IMR-90 (cell line): ENCODE measurements around the gene SYNPO. TPM values are rescaled to one million over a fixed set of nuclear protein-coding genes. Genes with fewer than 3 reads are reported as not detected.

Experiments used
- ATAC-seq: fragments of 200-7000 bp; cut with Tn5 transposase; 2 replicates; pipeline ENCODE4 v1.9.1; 2020; ENCODE audit warnings: low read depth, mild to moderate bottlenecking, moderate library complexity
- BruUV-seq: library from RNA; stranded (reverse); fragments of 400-500 nt; replicated peaks from 2 replicates; lab custom pipeline; 2021; lab: Mats Ljungman, UMichigan
- CTCF ChIA-PET: fragments of 300-600 bp; formaldehyde crosslinking; extraction: SDS; loops from one replicate; lab custom pipeline; 2021; ENCODE audit warnings: antibody characterized with exemption; lab: Yijun Ruan, JAX
- POLR2A ChIA-PET: fragments of 300-600 bp; sonication (Branson Sonifier 250); formaldehyde crosslinking; loops from one replicate; lab custom pipeline; 2022; ENCODE audit warnings: antibody characterized with exemption; ENCODE audit not compliant: unreplicated experiment; lab: Charles Lee
- DNase-seq: peaks from one replicate; pipeline ENCODE4 v3.0.0; 2013
- H2AFZ ChIP-seq: replicated peaks from 2 replicates; pipeline ENCODE3; 2013; ENCODE audit warnings: low read length, mild to moderate bottlenecking; ENCODE audit not compliant: poor library complexity
- H2AK5ac ChIP-seq: 2 replicates; pipeline ENCODE4 v1.6.1; 2013; ENCODE audit warnings: low read depth, low read length, inconsistent platforms
- H2AK9ac ChIP-seq: replicated peaks from 2 replicates; pipeline ENCODE3; 2013; ENCODE audit warnings: mild to moderate bottlenecking, low read depth, low read length, moderate library complexity; ENCODE audit not compliant: poor library complexity
- H2BK120ac ChIP-seq: 2 replicates; pipeline ENCODE4 v1.6.1; 2013; ENCODE audit warnings: low read depth, low read length, inconsistent platforms
- H2BK15ac ChIP-seq: 3 replicates; pipeline ENCODE4 v1.6.1; 2013; ENCODE audit warnings: low read depth, low read length, inconsistent platforms
- H2BK20ac ChIP-seq: 2 replicates; pipeline ENCODE4 v1.6.1; 2013; ENCODE audit warnings: low read depth, mild to moderate bottlenecking, inconsistent platforms, low read length, moderate library complexity
- H2BK5ac ChIP-seq: 2 replicates; pipeline ENCODE4 v1.6.1; 2013; ENCODE audit warnings: mild to moderate bottlenecking, low read depth, low read length, inconsistent platforms; ENCODE audit not compliant: poor library complexity, severe bottlenecking
- H3K14ac ChIP-seq: replicated peaks from 2 replicates; pipeline ENCODE4 v1.6.1; 2013; ENCODE audit warnings: low read depth, low read length, inconsistent platforms
- H3K18ac ChIP-seq: 2 replicates; pipeline ENCODE4 v1.6.1; 2013; ENCODE audit warnings: low read depth, low read length, control low read depth
- H3K23ac ChIP-seq: 2 replicates; pipeline ENCODE4 v1.6.1; 2013; ENCODE audit warnings: low read depth, low read length, inconsistent platforms
- H3K27ac ChIP-seq: 2 replicates; pipeline ENCODE4 v1.5.1; 2013; ENCODE audit warnings: mild to moderate bottlenecking, control low read depth, low read length; ENCODE audit not compliant: insufficient read depth
- H3K27me3 ChIP-seq: 2 replicates; pipeline ENCODE4 v1.6.1; 2013; ENCODE audit warnings: low read length; ENCODE audit not compliant: control insufficient read depth, insufficient read depth
- H3K36me3 ChIP-seq: 2 replicates; pipeline ENCODE4 v1.6.1; 2013; ENCODE audit warnings: low read length, mixed read lengths; ENCODE audit not compliant: control insufficient read depth, insufficient read depth
- H3K4ac ChIP-seq: 2 replicates; pipeline ENCODE4 v1.6.1; 2013; ENCODE audit warnings: low read depth, low read length, inconsistent platforms
- H3K4me1 ChIP-seq: 2 replicates; pipeline ENCODE4 v1.6.1; 2013; ENCODE audit warnings: low read length, mixed read lengths; ENCODE audit not compliant: control insufficient read depth, insufficient read depth
- H3K4me2 ChIP-seq: 2 replicates; pipeline ENCODE4 v1.6.1; 2013; ENCODE audit warnings: low read depth, mild to moderate bottlenecking, control low read depth, low read length, moderate library complexity
- H3K4me3 ChIP-seq: 2 replicates; pipeline ENCODE4 v1.5.1; 2013; ENCODE audit warnings: low read depth, mild to moderate bottlenecking, control low read depth, low read length, moderate library complexity; ENCODE audit not compliant: insufficient read depth
- H3K56ac ChIP-seq: 2 replicates; pipeline ENCODE4 v1.6.1; 2013; ENCODE audit warnings: low read length, inconsistent platforms; ENCODE audit not compliant: insufficient read depth; ENCODE audit errors: extremely low read depth
- H3K79me1 ChIP-seq, 2 experiments: 2 replicates each; pipeline ENCODE4 v1.6.1; 2013; ENCODE audit warnings: low read length in 2 of 2, inconsistent platforms in 1 of 2, low read depth in 1 of 2
- H3K9ac ChIP-seq: 2 replicates; pipeline ENCODE4 v1.6.1; 2013; ENCODE audit warnings: low read depth, low read length, control low read depth
- H3K9me1 ChIP-seq: 2 replicates; pipeline ENCODE4 v1.6.1; 2013; ENCODE audit warnings: low read length, inconsistent platforms; ENCODE audit not compliant: insufficient read depth
- H3K9me3 ChIP-seq: 2 replicates; pipeline ENCODE4 v1.6.1; 2013; ENCODE audit warnings: low read length; ENCODE audit not compliant: control insufficient read depth, insufficient read depth
- H4K20me1 ChIP-seq: 2 replicates; pipeline ENCODE4 v1.6.1; 2013; ENCODE audit warnings: low read length, inconsistent platforms; ENCODE audit not compliant: insufficient read depth
- H4K5ac ChIP-seq: 2 replicates; pipeline ENCODE4 v1.6.1; 2013; ENCODE audit warnings: mild to moderate bottlenecking, low read depth, low read length, control low read depth
- H4K8ac ChIP-seq, 2 experiments: 2 replicates each; pipeline ENCODE4 v1.6.1; 2013; ENCODE audit warnings: low read depth in 2 of 2, low read length in 2 of 2, control low read depth in 1 of 2, inconsistent platforms in 1 of 2
- H4K91ac ChIP-seq: 2 replicates; pipeline ENCODE4 v1.6.1; 2013; ENCODE audit warnings: low read depth, low read length, inconsistent platforms; ENCODE audit not compliant: insufficient read depth
- BHLHE40 ChIP-seq: fragments of 150-350 bp; IDR thresholded peaks from 2 replicates; pipeline ENCODE4 v1.6.1; 2016; ENCODE audit warnings: mild to moderate bottlenecking, low read depth, low read length
- CHD1 ChIP-seq: IDR thresholded peaks from 2 replicates; pipeline ENCODE4 v1.6.1; 2012; ENCODE audit warnings: low read depth, low read length, improper control_type of control experiment
- MAFK ChIP-seq: IDR thresholded peaks from 2 replicates; pipeline ENCODE4 v1.6.1; 2012; ENCODE audit warnings: low read depth, low read length, improper control_type of control experiment
- MAZ ChIP-seq: IDR thresholded peaks from 2 replicates; pipeline ENCODE4 v1.6.1; 2012; ENCODE audit warnings: low read depth, mild to moderate bottlenecking, low read length, improper control_type of control experiment, moderate library complexity, borderline replicate concordance
- MXI1 ChIP-seq: IDR thresholded peaks from 2 replicates; pipeline ENCODE4 v1.6.1; 2012; ENCODE audit warnings: low read depth, mild to moderate bottlenecking, low read length, moderate library complexity, borderline replicate concordance
- NFE2L2 ChIP-seq: fragments of 150-350 bp; IDR thresholded peaks from 2 replicates; pipeline ENCODE4 v1.6.1; 2016; ENCODE audit warnings: low read depth, mild to moderate bottlenecking, low read length
- RCOR1 ChIP-seq: IDR thresholded peaks from 2 replicates; pipeline ENCODE4 v1.6.1; 2012; ENCODE audit warnings: mild to moderate bottlenecking, low read length, improper control_type of control experiment; ENCODE audit not compliant: insufficient replicate concordance
- RFX5 ChIP-seq: IDR thresholded peaks from 2 replicates; pipeline ENCODE4 v1.8.0; 2012; ENCODE audit warnings: low read depth, mild to moderate bottlenecking, low read length, moderate library complexity
- WGBS, 2 experiments: methylation state at CpG; one replicate each; pipeline versions ENCODE4 v1.1.5 to v1.1.7; 2013; ENCODE audit warnings: missing lambda C conversion rate in 2 of 2; ENCODE audit not compliant: insufficient read length in 1 of 2; ENCODE audit errors: extremely low coverage in 2 of 2; 5-methylcytosine and 5-hydroxymethylcytosine counted together
- dilution Hi-C: fragments of 300-500 bp; cut with HindIII; formaldehyde crosslinking; loops from one replicate; pipeline ENCODE4 v1.14.3; 2018; ENCODE audit warnings: low sequenced_read_pairs; ENCODE audit not compliant: unreplicated experiment
- in situ Hi-C: fragments of 300-500 bp; cut with MboI; formaldehyde crosslinking; loops from 3 replicates; pipeline ENCODE4 v1.14.3; 2019; ENCODE audit warnings: low sequenced_read_pairs, inconsistent platforms, mixed read lengths
- intact Hi-C: fragments of 100-400 bp; cut with micrococcal nuclease; formaldehyde crosslinking; loops from 2 replicates; pipeline ENCODE4 v1.10.0; 2022
- polyA plus RNA-seq, 3 experiments: library from polyadenylated mRNA; depleted of rRNA; stranded (reverse); fragments of >200 nt; gene quantifications; 2 replicates each; pipeline ENCODE4 v1.2.3, GENCODE V29; 2012; ENCODE audit warnings: low replicate concordance in 1 of 3
- total RNA-seq: library from RNA; depleted of rRNA; stranded (reverse); fragments of >200 nt; gene quantifications from 2 replicates; pipeline ENCODE4 v1.2.3, GENCODE V29; 2012

The SYNPO gene
- total and polyA plus RNA-seq, 2 of the 4 experiments (the other 2 are of a cell fraction) = 3.0 to 24.8 TPM

GRCh38 chr5:150611026-150611425 lies 29.4 kb upstream of the SYNPO start:
- H3K18ac ChIP-seq = no peak overlapping the region
- ChIA-PET CTCF (no interaction called here), POLR2A (no interaction called here)
- H2AFZ ChIP-seq = no peak overlapping the region
- no peak overlapping the region for H4K5ac ChIP-seq
- in situ Hi-C loops (no loop called here), dilution Hi-C loops (no loop called here), intact Hi-C loops (no loop called here)
- H3K79me1 ChIP-seq = no peaks in the 10 kb centered on the region
- H3K23ac ChIP-seq = no peak overlapping the region
- H3K9ac ChIP-seq = no peak overlapping the region
- DNase-seq = no peak
- H3K14ac ChIP-seq = no peak overlapping the region
- H3K4me3 ChIP-seq = no peak overlapping the region
- no peak for ATAC-seq
- H3K56ac ChIP-seq = no peak overlapping the region
- peaks cover 7% of the 10 kb centered on the region for H3K27me3 ChIP-seq
- no peak overlapping the region for H2BK5ac ChIP-seq
- no peak overlapping the region for H3K4me2 ChIP-seq
- no peak overlapping the region for H2BK20ac ChIP-seq
- no peak overlapping the region for H2AK5ac ChIP-seq
- WGBS, 2 experiments = no CpG with 5 or more reads among the region's 6 CpGs
- no peak overlapping the region for H2BK15ac ChIP-seq
- H3K9me1 ChIP-seq = 0 out of 2 replicates have a peak, but pooled peaks cover 8% of the 10 kb centered on the region
- H3K4ac ChIP-seq = no peak overlapping the region
- no peaks in the 10 kb centered on the region for H4K20me1 ChIP-seq
- H3K4me1 ChIP-seq = peaks cover 8% of the 10 kb centered on the region
- TF ChIP-seq CHD1 (no peak), MAFK (no peak), RCOR1 (no peak), BHLHE40 (no peak), NFE2L2 (no peak), MAZ (no peak), MXI1 (no peak), RFX5 (no peak)
- no peaks in the 10 kb centered on the region for H3K9me3 ChIP-seq
- BruUV-seq = no TSS peak
- H2BK120ac ChIP-seq = no peak overlapping the region
- no peak overlapping the region for H3K27ac ChIP-seq
- H4K91ac ChIP-seq = no peak overlapping the region
- H4K8ac ChIP-seq = no peak overlapping the region
- no peak overlapping the region for H2AK9ac ChIP-seq
- H3K36me3 ChIP-seq = no peaks in the 10 kb centered on the region
